Measurements from ENCODE around the gene PXT1. TPM values are rescaled to one million over a fixed set of nuclear protein-coding genes. Genes with fewer than 3 reads are reported as not detected.

The PXT1 gene, protein sequence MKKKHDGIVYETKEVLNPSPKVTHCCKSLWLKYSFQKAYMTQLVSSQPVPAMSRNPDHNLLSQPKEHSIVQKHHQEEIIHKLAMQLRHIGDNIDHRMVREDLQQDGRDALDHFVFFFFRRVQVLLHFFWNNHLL
- total RNA-seq (2013): 1.5 TPM
- under 1 TPM; 0.13 to 0.31 (median 0.24) TPM for polyA plus RNA-seq
- polyA minus RNA-seq: 3.7 and 4.6 TPM in 2 replicates
- 0 to 2.6 (median 0.83) reads per million in 11 experiments for total RNA-seq

DNA sequence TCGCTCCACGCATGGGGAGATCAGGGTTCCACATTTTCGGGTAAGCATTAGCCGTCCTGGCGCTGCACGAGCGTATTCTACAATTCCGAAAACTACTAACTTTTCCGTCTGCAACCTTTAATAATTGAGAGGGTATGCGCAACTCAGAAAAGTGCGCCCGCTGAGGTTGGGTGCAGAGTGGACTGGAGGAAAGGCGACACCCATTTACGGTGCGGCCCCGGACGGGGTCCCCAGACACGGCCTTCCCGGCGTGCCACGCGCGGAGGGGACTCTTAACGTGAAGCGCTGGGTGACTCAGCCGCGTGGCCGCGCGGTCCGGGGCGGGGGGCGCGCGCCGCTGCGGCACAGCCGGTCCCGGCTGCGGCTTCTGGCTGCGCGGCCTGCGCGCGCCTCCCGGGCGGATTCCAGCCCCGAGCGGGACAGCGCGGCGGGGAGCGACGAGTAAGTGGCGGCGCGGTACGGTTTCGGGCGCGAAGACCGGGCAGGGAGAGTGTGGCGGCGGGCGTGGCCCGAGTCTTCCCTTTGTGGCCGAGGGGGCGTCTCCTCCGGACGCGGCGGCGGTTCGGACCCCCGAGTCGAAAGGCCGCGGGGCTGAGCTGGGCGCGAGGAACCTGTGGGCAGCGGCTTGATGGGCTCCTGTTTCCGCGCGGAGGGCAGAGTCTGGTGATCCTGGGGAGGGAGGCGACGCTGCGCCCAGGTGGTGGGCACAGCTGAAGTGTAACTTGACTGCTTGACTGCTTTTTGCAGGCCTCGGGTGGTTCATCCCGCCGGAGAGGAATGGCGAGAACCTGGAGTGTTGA lies at the start of gene PXT1, which contains the start of gene KCTD20:
PXT1 (minus strand) TSS at position 184 of the 800 bp plus-strand sequence. CDS start 16,772 bp downstream, outside the sequence.
KCTD20 (plus strand) TSS at position 330 of the 800 bp plus-strand sequence. CDS start 27,098 bp downstream, outside the sequence.
- Histone ChIP-seq H4K20me1 (ENCODE audit: insufficient read depth, low read length) (peaks cover 28% of the 10 kb centered on the region), H3K4me1 (ENCODE audit: control insufficient read depth in 1 of 2, insufficient read depth in 2 of 2, low read length in 2 of 2) (peaks cover 36 to 40% of the 10 kb centered on the region in 2 donors), H3K36me3 (replicated peaks in 1 of 2; ENCODE audit: control insufficient read depth in 1 of 2, insufficient read depth in 2 of 2, low read length in 2 of 2) (peaks cover 0 to 8% of the 10 kb centered on the region in 2 donors), H3K27ac (ENCODE audit: low read depth in 1 of 2, low read length in 2 of 2) (peak within 1 kb of the TSS; percentile 91 to 99), H3K4me3 (replicated peaks in 1 of 3; ENCODE audit: low read depth in 2 of 3, low read length in 3 of 3) (peak within 1 kb of the TSS; percentile 81 to 98 (median 97)), H3K4me2 (replicated peaks; ENCODE audit: extremely low read depth, low read length, poor library complexity, severe bottlenecking) (peak within 1 kb of the TSS; percentile 85), H3K79me2 (ENCODE audit: insufficient read depth, low read length) (peaks cover 59% of the 10 kb centered on the region), H3K9ac (ENCODE audit: insufficient read depth, low read length, poor library complexity, severe bottlenecking) (peak within 1 kb of the TSS; percentile 99), H3K27me3 (ENCODE audit: control insufficient read depth in 2 of 2, insufficient read depth in 2 of 2, low read length in 2 of 2) (no peaks in the 10 kb centered on the region), H2AFZ (ENCODE audit: insufficient read depth, low read depth, low read length, poor library complexity, severe bottlenecking) (peak within 1 kb of the TSS; percentile 67), H3K9me3 (replicated peaks in 1 of 2; ENCODE audit: control insufficient read depth in 1 of 2, insufficient read depth in 1 of 2, low read length in 2 of 2) (no peaks in the 10 kb centered on the region)
- Mint-ChIP-seq H3K27ac (peak within 1 kb of the TSS; percentile 98 to 100 (median 99)), H3K27me3 (ENCODE audit: low read depth in 3 of 3) (no peaks in the 10 kb centered on the region), H3K4me3 (peak within 1 kb of the TSS; percentile 98 to 100), H3K36me3 (peaks cover 4 to 9% of the 10 kb centered on the region in 2 donors), H3K4me1 (peaks cover 44% of the 10 kb centered on the region), H3K9me3 (no peaks in the 10 kb centered on the region)
- WGBS (ENCODE audit: insufficient coverage): under 1% methylated on average over 78 of the region's 91 CpGs
- DNase-seq: peak; percentile 80 to 88 (median 84)
- intact Hi-C loops (cut with micrococcal nuclease): loop anchor here in 1 of 2 donors (5.0 to 10.0 kb wide), 3 partner anchors 49 to 152 kb away; partner anchors contain the start of genes SRSF3 and STK38
- TF ChIP-seq, protein P1, sequence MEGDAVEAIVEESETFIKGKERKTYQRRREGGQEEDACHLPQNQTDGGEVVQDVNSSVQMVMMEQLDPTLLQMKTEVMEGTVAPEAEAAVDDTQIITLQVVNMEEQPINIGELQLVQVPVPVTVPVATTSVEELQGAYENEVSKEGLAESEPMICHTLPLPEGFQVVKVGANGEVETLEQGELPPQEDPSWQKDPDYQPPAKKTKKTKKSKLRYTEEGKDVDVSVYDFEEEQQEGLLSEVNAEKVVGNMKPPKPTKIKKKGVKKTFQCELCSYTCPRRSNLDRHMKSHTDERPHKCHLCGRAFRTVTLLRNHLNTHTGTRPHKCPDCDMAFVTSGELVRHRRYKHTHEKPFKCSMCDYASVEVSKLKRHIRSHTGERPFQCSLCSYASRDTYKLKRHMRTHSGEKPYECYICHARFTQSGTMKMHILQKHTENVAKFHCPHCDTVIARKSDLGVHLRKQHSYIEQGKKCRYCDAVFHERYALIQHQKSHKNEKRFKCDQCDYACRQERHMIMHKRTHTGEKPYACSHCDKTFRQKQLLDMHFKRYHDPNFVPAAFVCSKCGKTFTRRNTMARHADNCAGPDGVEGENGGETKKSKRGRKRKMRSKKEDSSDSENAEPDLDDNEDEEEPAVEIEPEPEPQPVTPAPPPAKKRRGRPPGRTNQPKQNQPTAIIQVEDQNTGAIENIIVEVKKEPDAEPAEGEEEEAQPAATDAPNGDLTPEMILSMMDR (IDR thresholded peaks at IDR 0.05): no peak

DNA sequence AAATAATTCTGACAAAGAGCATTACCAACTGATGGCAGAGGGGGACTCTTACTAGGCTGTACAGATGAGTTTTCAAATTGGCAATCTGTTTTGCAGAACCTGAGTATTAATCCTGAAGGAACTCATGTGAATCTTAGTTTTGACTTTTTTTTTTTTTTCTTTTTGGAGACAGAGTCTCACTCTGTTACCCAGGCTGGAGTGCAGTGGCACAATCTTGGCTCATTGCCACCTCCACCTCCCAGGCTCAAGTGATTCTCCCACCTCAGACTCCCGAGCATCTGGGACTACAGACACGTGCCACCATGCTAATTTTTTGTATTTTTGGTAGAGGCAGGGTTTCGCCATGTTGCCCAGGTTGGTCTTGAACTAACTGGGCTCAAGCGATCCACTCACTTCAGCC lies 49.4 kb upstream of the PXT1 start:
- Histone ChIP-seq H3K4me2 (replicated peaks; ENCODE audit: extremely low read depth, low read length, poor library complexity, severe bottlenecking) (peak overlapping the region; percentile 77), H3K4me3 (replicated peaks in 1 of 3; ENCODE audit: low read depth in 2 of 3, low read length in 3 of 3) (peak overlapping the region in 1 of 3 experiments; percentile 65), H3K27ac (ENCODE audit: low read depth in 1 of 2, low read length in 2 of 2) (peak overlapping the region; percentile 88 to 90), H3K9me3 (replicated peaks in 1 of 2; ENCODE audit: control insufficient read depth in 1 of 2, insufficient read depth in 1 of 2, low read length in 2 of 2) (no peaks in the 10 kb centered on the region), H2AFZ (ENCODE audit: insufficient read depth, low read depth, low read length, poor library complexity, severe bottlenecking) (peak overlapping the region; percentile 1), H3K36me3 (replicated peaks in 1 of 2; ENCODE audit: control insufficient read depth in 1 of 2, insufficient read depth in 2 of 2, low read length in 2 of 2) (peaks cover 46 to 66% of the 10 kb centered on the region in 2 donors), H3K27me3 (ENCODE audit: control insufficient read depth in 2 of 2, insufficient read depth in 2 of 2, low read length in 2 of 2) (no peaks in the 10 kb centered on the region), H3K9ac (ENCODE audit: insufficient read depth, low read length, poor library complexity, severe bottlenecking) (peak overlapping the region; percentile 11), H4K20me1 (ENCODE audit: insufficient read depth, low read length) (peaks cover 13% of the 10 kb centered on the region), H3K4me1 (ENCODE audit: control insufficient read depth in 1 of 2, insufficient read depth in 2 of 2, low read length in 2 of 2) (peaks cover 45 to 48% of the 10 kb centered on the region in 2 donors), H3K79me2 (ENCODE audit: insufficient read depth, low read length) (peaks cover 36% of the 10 kb centered on the region)
- H3K27ac Mint-ChIP-seq: peak overlapping the region; percentile 87 to 97 (median 90)
- H3K36me3 Mint-ChIP-seq: peaks cover 63 to 69% of the 10 kb centered on the region in 2 donors
- intact Hi-C loops (cut with micrococcal nuclease): loop anchor here in 1 of 2 donors (5.0 kb wide), 2 partner anchors 50 to 70 kb away; partner anchors contain the start of genes KCTD20 and PXT1
- H3K27me3 Mint-ChIP-seq (ENCODE audit: low read depth in 3 of 3): peaks cover 0 to 3% (median 0%) of the 10 kb centered on the region in 3 donors
- H3K4me3 Mint-ChIP-seq: peak overlapping the region; percentile 52 to 72
- peaks cover 0 to 4% (median 0%) of the 10 kb centered on the region in 7 donors for H3K9me3 Mint-ChIP-seq
- WGBS (ENCODE audit: insufficient coverage): 84% methylated on average over 3 of the region's 4 CpGs
- peaks cover 48% of the 10 kb centered on the region for H3K4me1 Mint-ChIP-seq
- no peak for DNase-seq
- TF ChIP-seq, protein P1 (IDR thresholded peaks at IDR 0.05): no peak
